ENCODE measurements around the gene TTC8.

TTC8 gene

DNA sequence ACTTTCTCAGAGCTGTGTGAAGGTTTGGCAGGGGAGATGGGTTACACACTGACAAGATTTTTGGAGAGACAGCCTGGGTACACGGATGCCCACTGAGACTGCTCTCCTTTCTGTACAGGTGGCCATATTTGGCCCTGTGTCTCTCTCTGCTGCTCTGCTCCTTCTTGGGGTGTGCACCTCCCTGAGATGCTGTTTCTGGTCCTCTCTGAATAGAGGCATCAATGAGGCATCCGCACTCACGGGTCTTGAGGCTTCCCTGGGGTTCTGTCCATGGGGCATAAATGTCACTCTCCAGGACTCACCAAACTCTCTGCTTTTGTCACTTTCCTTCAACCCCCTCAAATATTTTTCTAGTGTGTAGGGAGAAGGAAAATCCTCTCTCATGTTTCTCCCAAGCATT lies 77.5 kb downstream of the TTC8 start:
- Histone ChIP-seq H3K27ac (ENCODE audit: low read depth, low read length, severe bottlenecking) (no peak overlapping the region), H3K4me1 (ENCODE audit: control insufficient read depth, insufficient read depth, low read length, poor library complexity, severe bottlenecking) (no peaks in the 10 kb centered on the region), H3K9me3 (ENCODE audit: control insufficient read depth, low read length) (peaks cover 4% of the 10 kb centered on the region), H3K36me3 (ENCODE audit: control insufficient read depth, insufficient read depth, low read length) (no peaks in the 10 kb centered on the region), H3K4me3 (ENCODE audit: extremely low read depth, insufficient read depth, low read length, poor library complexity, severe bottlenecking) (no peak overlapping the region)
- 76 to 83% methylated on average over 2 to 3 of the region's 3 CpGs for WGBS, 2 experiments (ENCODE audit: insufficient coverage in 2 of 2)

GRCh38 chr14:88902850-88903249 lies 78.4 kb downstream of the TTC8 start:
- WGBS, 2 experiments (ENCODE audit: insufficient coverage in 2 of 2): 89 to 100% methylated on average over 1 of the region's 1 CpG
- H3K27ac ChIP-seq (ENCODE audit: low read depth, low read length, severe bottlenecking): no peak overlapping the region
- no peak overlapping the region for H3K4me3 ChIP-seq (ENCODE audit: extremely low read depth, insufficient read depth, low read length, poor library complexity, severe bottlenecking)
- H3K9me3 ChIP-seq (ENCODE audit: control insufficient read depth, low read length): peaks cover under 1% of the 10 kb centered on the region
- H3K4me1 ChIP-seq (ENCODE audit: control insufficient read depth, insufficient read depth, low read length, poor library complexity, severe bottlenecking): no peaks in the 10 kb centered on the region
- no peaks in the 10 kb centered on the region for H3K36me3 ChIP-seq (ENCODE audit: control insufficient read depth, insufficient read depth, low read length)

- Histone ChIP-seq H3K27ac (ENCODE audit: low read depth, low read length, severe bottlenecking) (no peak overlapping the region), H3K4me3 (ENCODE audit: extremely low read depth, insufficient read depth, low read length, poor library complexity, severe bottlenecking) (no peak overlapping the region), H3K9me3 (ENCODE audit: control insufficient read depth, low read length) (no peaks in the 10 kb centered on the region), H3K36me3 (ENCODE audit: control insufficient read depth, insufficient read depth, low read length) (no peaks in the 10 kb centered on the region), H3K4me1 (ENCODE audit: control insufficient read depth, insufficient read depth, low read length, poor library complexity, severe bottlenecking) (no peaks in the 10 kb centered on the region)
- 88 to 90% methylated on average over 3 of the region's 3 CpGs for WGBS, 2 experiments (ENCODE audit: insufficient coverage in 2 of 2)
Observed at GRCh38 chr14:88904206-88904647, 79.8 kb downstream of the TTC8 start.

DNA sequence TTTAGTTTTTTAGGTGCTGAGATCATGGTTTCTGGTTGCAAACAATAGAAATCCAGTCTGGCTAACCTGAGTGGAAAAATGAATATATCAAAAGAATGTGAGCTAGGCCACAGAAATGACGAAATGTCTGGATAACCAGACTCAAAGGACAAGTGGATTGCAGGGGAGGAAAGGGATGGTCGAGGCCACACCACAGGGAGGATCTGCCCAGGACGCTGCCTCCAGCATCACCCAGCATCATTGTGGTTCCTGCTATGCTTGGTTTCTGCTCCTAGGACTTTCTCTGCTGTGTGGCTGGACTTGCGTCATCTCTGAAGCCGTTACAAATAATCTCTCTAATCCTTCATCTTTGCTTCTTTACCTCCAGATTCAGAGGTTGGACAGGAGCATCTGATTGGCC lies 80.4 kb downstream of the TTC8 start:
- Histone ChIP-seq H3K4me1 (ENCODE audit: control insufficient read depth, insufficient read depth, low read length, poor library complexity, severe bottlenecking) (no peaks in the 10 kb centered on the region), H3K4me3 (ENCODE audit: extremely low read depth, insufficient read depth, low read length, poor library complexity, severe bottlenecking) (no peak overlapping the region), H3K9me3 (ENCODE audit: control insufficient read depth, low read length) (no peaks in the 10 kb centered on the region), H3K36me3 (ENCODE audit: control insufficient read depth, insufficient read depth, low read length) (no peaks in the 10 kb centered on the region), H3K27ac (ENCODE audit: low read depth, low read length, severe bottlenecking) (no peak overlapping the region)
- 78 to 88% methylated on average over 4 to 5 of the region's 5 CpGs for WGBS, 2 experiments (ENCODE audit: insufficient coverage in 2 of 2)

DNA sequence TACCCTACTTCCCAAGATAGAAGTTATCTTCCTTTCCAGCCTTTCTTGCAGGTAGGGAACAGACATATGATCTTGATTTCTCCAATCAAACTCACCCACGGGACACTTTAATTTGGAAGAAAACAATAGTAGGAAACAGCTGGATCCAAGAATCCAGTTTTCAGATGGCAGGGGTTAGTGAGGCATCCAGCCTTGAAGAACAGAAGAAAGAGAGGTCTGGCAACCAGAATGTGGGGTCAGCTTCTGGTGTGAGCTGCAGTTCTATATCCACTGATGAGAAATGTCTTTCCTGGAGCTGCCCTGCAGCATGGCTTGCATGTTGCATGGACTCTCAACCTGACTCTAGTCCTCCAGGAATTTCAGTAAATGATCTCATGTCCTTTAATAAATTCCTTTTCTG lies 83.8 kb downstream of the TTC8 start:
- no peaks in the 10 kb centered on the region for H3K9me3 ChIP-seq (ENCODE audit: control insufficient read depth, low read length)
- WGBS, 2 experiments (ENCODE audit: insufficient coverage in 2 of 2): 100% methylated on average over 1 of the region's 1 CpG; no CpG with 5 or more reads in 1 of the 2 experiments
- no peak overlapping the region for H3K27ac ChIP-seq (ENCODE audit: low read depth, low read length, severe bottlenecking)
- no peak overlapping the region for H3K4me3 ChIP-seq (ENCODE audit: extremely low read depth, insufficient read depth, low read length, poor library complexity, severe bottlenecking)
- H3K4me1 ChIP-seq (ENCODE audit: control insufficient read depth, insufficient read depth, low read length, poor library complexity, severe bottlenecking): no peaks in the 10 kb centered on the region
- no peaks in the 10 kb centered on the region for H3K36me3 ChIP-seq (ENCODE audit: control insufficient read depth, insufficient read depth, low read length)

DNA sequence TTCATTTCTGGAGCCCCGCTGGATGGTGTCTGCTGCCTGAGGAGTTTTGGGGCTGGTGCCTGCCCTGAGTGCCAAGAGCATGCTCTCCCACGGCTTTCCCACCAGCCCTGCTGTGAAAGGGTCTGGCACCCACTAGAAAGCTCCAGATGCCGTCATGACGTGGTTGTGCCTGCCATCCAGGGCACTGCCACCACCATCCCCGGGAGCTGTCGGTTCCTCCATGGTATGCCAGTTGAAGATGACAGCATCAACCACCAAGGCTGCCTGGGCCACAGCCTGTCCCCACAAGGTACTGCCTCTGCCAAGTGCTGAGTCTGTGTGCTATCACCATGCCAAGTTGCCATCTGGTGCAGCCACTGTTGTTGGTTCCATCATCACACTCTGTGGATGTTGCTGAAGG lies 85.9 kb downstream of the TTC8 start:
- no peak overlapping the region for H3K4me3 ChIP-seq (ENCODE audit: extremely low read depth, insufficient read depth, low read length, poor library complexity, severe bottlenecking)
- WGBS, 2 experiments (ENCODE audit: insufficient coverage in 2 of 2): 79 to 86% methylated on average over 5 to 6 of the region's 6 CpGs
- H3K9me3 ChIP-seq (ENCODE audit: control insufficient read depth, low read length): no peaks in the 10 kb centered on the region
- H3K4me1 ChIP-seq (ENCODE audit: control insufficient read depth, insufficient read depth, low read length, poor library complexity, severe bottlenecking): no peaks in the 10 kb centered on the region
- no peaks in the 10 kb centered on the region for H3K36me3 ChIP-seq (ENCODE audit: control insufficient read depth, insufficient read depth, low read length)
- no peak overlapping the region for H3K27ac ChIP-seq (ENCODE audit: low read depth, low read length, severe bottlenecking)

GRCh38 chr14:88911809-88912208 lies 87.4 kb downstream of the TTC8 start:
- H3K36me3 ChIP-seq (ENCODE audit: control insufficient read depth, insufficient read depth, low read length): no peaks in the 10 kb centered on the region
- no peak overlapping the region for H3K27ac ChIP-seq (ENCODE audit: low read depth, low read length, severe bottlenecking)
- 67 to 100% methylated on average over 1 of the region's 4 CpGs for WGBS, 2 experiments (ENCODE audit: insufficient coverage in 2 of 2)
- no peak overlapping the region for H3K4me3 ChIP-seq (ENCODE audit: extremely low read depth, insufficient read depth, low read length, poor library complexity, severe bottlenecking)
- no peaks in the 10 kb centered on the region for H3K9me3 ChIP-seq (ENCODE audit: control insufficient read depth, low read length)
- no peaks in the 10 kb centered on the region for H3K4me1 ChIP-seq (ENCODE audit: control insufficient read depth, insufficient read depth, low read length, poor library complexity, severe bottlenecking)

- WGBS, 2 experiments (ENCODE audit: insufficient coverage in 2 of 2): 76 to 83% methylated on average over 2 of the region's 4 CpGs
- no peaks in the 10 kb centered on the region for H3K4me1 ChIP-seq (ENCODE audit: control insufficient read depth, insufficient read depth, low read length, poor library complexity, severe bottlenecking)
- no peak overlapping the region for H3K27ac ChIP-seq (ENCODE audit: low read depth, low read length, severe bottlenecking)
- no peaks in the 10 kb centered on the region for H3K36me3 ChIP-seq (ENCODE audit: control insufficient read depth, insufficient read depth, low read length)
- no peak overlapping the region for H3K4me3 ChIP-seq (ENCODE audit: extremely low read depth, insufficient read depth, low read length, poor library complexity, severe bottlenecking)
- H3K9me3 ChIP-seq (ENCODE audit: control insufficient read depth, low read length): no peaks in the 10 kb centered on the region
Observed at GRCh38 chr14:88914956-88915355, 90.5 kb downstream of the TTC8 start.

DNA sequence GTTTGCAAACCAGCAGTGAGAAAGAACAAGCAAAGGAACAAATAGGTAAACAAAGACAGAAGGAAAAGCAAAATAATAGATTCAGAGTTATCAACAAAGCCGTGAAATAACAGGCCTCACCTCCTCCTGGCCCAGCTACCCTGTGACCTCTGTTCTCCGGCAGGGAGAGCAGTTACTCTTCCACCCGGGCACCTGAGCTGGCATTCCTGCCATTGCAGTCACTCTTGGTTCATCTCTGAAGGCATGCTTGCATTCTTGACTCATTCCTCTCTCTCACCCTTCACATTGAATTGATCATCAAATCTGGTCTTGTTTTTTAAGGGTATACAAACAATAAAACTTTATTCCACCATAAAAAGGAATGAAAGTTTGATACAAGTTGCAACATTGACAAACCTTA lies 95.1 kb downstream of the TTC8 start:
- no peaks in the 10 kb centered on the region for H3K4me1 ChIP-seq (ENCODE audit: control insufficient read depth, insufficient read depth, low read length, poor library complexity, severe bottlenecking)
- no peak overlapping the region for H3K27ac ChIP-seq (ENCODE audit: low read depth, low read length, severe bottlenecking)
- H3K4me3 ChIP-seq (ENCODE audit: extremely low read depth, insufficient read depth, low read length, poor library complexity, severe bottlenecking): no peak overlapping the region
- H3K36me3 ChIP-seq (ENCODE audit: control insufficient read depth, insufficient read depth, low read length): no peaks in the 10 kb centered on the region
- H3K9me3 ChIP-seq (ENCODE audit: control insufficient read depth, low read length): no peaks in the 10 kb centered on the region
- 79 to 100% methylated on average over 1 to 3 of the region's 3 CpGs for WGBS, 2 experiments (ENCODE audit: insufficient coverage in 2 of 2)

Data from mesodermal cell (in vitro differentiated cells).